Calu3 (cell line): Measurements from ENCODE around the gene GPR68. TPM values are rescaled to one million over a fixed set of nuclear protein-coding genes. Genes with fewer than 3 reads are reported as not detected.

Experiments
- BruUV-seq: library from RNA; stranded (reverse); fragments of 400-500 nt; replicated peaks from 2 replicates; lab custom pipeline; 2021; lab: Mats Ljungman, UMichigan
- CTCF ChIA-PET: fragments of 300-600 bp; sonication (Branson Sonifier 250); formaldehyde crosslinking; loops from one replicate; lab custom pipeline; 2022; ENCODE audit warnings: antibody characterized with exemption; lab: Charles Lee
- DNase-seq: peaks from one replicate; pipeline ENCODE4 v3.0.0; 2022
- H3K27ac Mint-ChIP-seq: one replicate; pipeline ENCODE4 v1.8.0; 2022; ENCODE audit warnings: mixed read lengths; ENCODE audit not compliant: unreplicated experiment
- H3K27me3 Mint-ChIP-seq: one replicate; pipeline ENCODE4 v1.8.0; 2022; ENCODE audit warnings: mixed read lengths; ENCODE audit not compliant: unreplicated experiment
- H3K36me3 Mint-ChIP-seq: one replicate; pipeline ENCODE4 v1.8.0; 2022; ENCODE audit warnings: mild to moderate bottlenecking, moderate library complexity, mixed read lengths; ENCODE audit not compliant: insufficient read depth, unreplicated experiment
- H3K4me1 Mint-ChIP-seq: one replicate; pipeline ENCODE4 v1.8.0; 2022; ENCODE audit warnings: mild to moderate bottlenecking, low read depth, mixed read lengths; ENCODE audit not compliant: unreplicated experiment
- H3K4me3 Mint-ChIP-seq: one replicate; pipeline ENCODE4 v1.8.0; 2022; ENCODE audit warnings: mild to moderate bottlenecking, low read depth, moderate library complexity, mixed read lengths; ENCODE audit not compliant: unreplicated experiment
- H3K9me3 Mint-ChIP-seq: one replicate; pipeline ENCODE4 v1.8.0; 2022; ENCODE audit warnings: low read depth, mixed read lengths; ENCODE audit not compliant: unreplicated experiment
- CTCF ChIP-seq: fragments of 200-600 bp; IDR thresholded peaks from one replicate; pipeline ENCODE4 v1.8.0; 2022; ENCODE audit warnings: antibody characterized with exemption; ENCODE audit not compliant: unreplicated experiment
- intact Hi-C: fragments of 100-400 bp; cut with micrococcal nuclease; formaldehyde crosslinking; loops from one replicate; pipeline ENCODE4 v1.10.0; 2022; ENCODE audit not compliant: unreplicated experiment
- total RNA-seq: library from RNA; stranded (reverse); gene quantifications from 2 replicates; pipeline ENCODE4 v1.2.3, GENCODE V29; 2022

Gene GPR68
- total RNA-seq, 1 experiment from 2014 or later = not detected

- peaks cover 21% of the 10 kb centered on the region for H3K36me3 Mint-ChIP-seq
- BruUV-seq = no TSS peak
- no peak for TF ChIP-seq CTCF
- intact Hi-C loops = no loop called here
- DNase-seq = no peak
- H3K27me3 Mint-ChIP-seq = no peaks in the 10 kb centered on the region
- no peak overlapping the region for H3K4me3 Mint-ChIP-seq
- CTCF ChIA-PET = no interaction called here
- no peak overlapping the region for H3K27ac Mint-ChIP-seq
- no peaks in the 10 kb centered on the region for H3K4me1 Mint-ChIP-seq
- no peaks in the 10 kb centered on the region for H3K9me3 Mint-ChIP-seq
Measured at GRCh38 chr14:91211017-91211416, 33.5 kb downstream of the GPR68 start.

- intact Hi-C loops = no loop called here
- CTCF ChIA-PET = interaction anchor here (0.6 kb wide), 1 partner anchor 200 kb away, joined by 3 read pairs; no protein-coding TSS in a partner anchor
- H3K27me3 Mint-ChIP-seq = no peaks in the 10 kb centered on the region
- no TSS peak for BruUV-seq
- no peak overlapping the region for H3K4me3 Mint-ChIP-seq
- peaks cover 25% of the 10 kb centered on the region for H3K36me3 Mint-ChIP-seq
- DNase-seq = no peak
- H3K4me1 Mint-ChIP-seq = no peaks in the 10 kb centered on the region
- no peaks in the 10 kb centered on the region for H3K9me3 Mint-ChIP-seq
- TF ChIP-seq CTCF = no peak
- no peak overlapping the region for H3K27ac Mint-ChIP-seq
Measured at GRCh38 chr14:91207008-91207407, 37.5 kb downstream of the GPR68 start.

GRCh38 chr14:91205459-91205858 lies 39.0 kb downstream of the GPR68 start:
- intact Hi-C loops = no loop called here
- H3K36me3 Mint-ChIP-seq = peaks cover 25% of the 10 kb centered on the region
- TF ChIP-seq CTCF = no peak
- CTCF ChIA-PET = no interaction called here
- no TSS peak for BruUV-seq
- H3K9me3 Mint-ChIP-seq = no peaks in the 10 kb centered on the region
- DNase-seq = no peak
- no peak overlapping the region for H3K4me3 Mint-ChIP-seq
- H3K27ac Mint-ChIP-seq = no peak overlapping the region
- H3K27me3 Mint-ChIP-seq = no peaks in the 10 kb centered on the region
- H3K4me1 Mint-ChIP-seq = no peaks in the 10 kb centered on the region

GRCh38 chr14:91204657-91205056 lies 39.8 kb downstream of the GPR68 start:
- Mint-ChIP-seq H3K4me3 (no peak overlapping the region), H3K9me3 (no peaks in the 10 kb centered on the region), H3K36me3 (peaks cover 25% of the 10 kb centered on the region), H3K27ac (no peak overlapping the region), H3K27me3 (no peaks in the 10 kb centered on the region), H3K4me1 (no peaks in the 10 kb centered on the region)
- CTCF ChIA-PET = interaction anchor here (0.5 kb wide), 1 partner anchor 315 kb away, joined by 5 read pairs; no protein-coding TSS in a partner anchor
- intact Hi-C loops = no loop called here
- TF ChIP-seq CTCF = no peak
- DNase-seq = no peak
- no TSS peak for BruUV-seq
